Tibial artery (tissue), 4 donors: Measurements from ENCODE around the gene CLIP1.

ENCODE experiments used
- DNase-seq, 2 donors: peaks; one replicate each; pipeline ENCODE4 v3.0.0-alpha.2; 2019
- H3K27ac ChIP-seq, 2 donors: fragments of 200-600 bp; sonication (generic) in 1 of 2; 1 replicate in 1 of 2; 2 replicates in 1 of 2; pipeline ENCODE4 v1.5.1; 2018 to 2019; ENCODE audit warnings: mild to moderate bottlenecking in 1 of 2
- H3K27me3 ChIP-seq, 2 donors: fragments of 200-600 bp; sonication (generic) in 1 of 2; one replicate each; pipeline versions ENCODE4 v1.5.1 to v1.6.0; 2016 to 2019
- H3K36me3 ChIP-seq, 3 donors: fragments of 200-600 bp; sonication (generic) in 2 of 3; one replicate each; pipeline ENCODE4 v1.5.1; 2016 to 2019; ENCODE audit warnings: mild to moderate bottlenecking in 2 of 3
- H3K4me1 ChIP-seq, 4 donors: fragments of 200-600 bp; sonication (generic) in 2 of 4; 1 replicate in 3 of 4; 2 replicates in 1 of 4; pipeline ENCODE4 v1.5.1; 2016 to 2019
- H3K4me3 ChIP-seq, 2 donors: fragments of 200-600 bp; sonication (generic) in 1 of 2; 1 replicate in 1 of 2; 2 replicates in 1 of 2; pipeline ENCODE4 v1.5.1; 2018 to 2019; ENCODE audit warnings: mild to moderate bottlenecking in 2 of 2
- H3K9me3 ChIP-seq, 3 donors: fragments of 200-600 bp; sonication (generic) in 1 of 3; one replicate each; pipeline ENCODE4 v1.5.1; 2016 to 2019
- intact Hi-C: fragments of 100-400 bp; cut with DNase I; formaldehyde crosslinking; loops from one replicate; pipeline ENCODE4 v1.15.0; 2023; ENCODE audit warnings: low total_unique reads
- TF ChIP-seq, protein P1 (sequence below), 2 experiments: fragments of 200-600 bp in 1 of 2; fragments of 450-650 bp in 1 of 2; IDR thresholded peaks; one replicate each; pipeline ENCODE4 v1.5.1; 2017 to 2019; ENCODE audit warnings: antibody characterized with exemption in 2 of 2, mild to moderate bottlenecking in 1 of 2, moderate library complexity in 1 of 2

The CLIP1 gene

DNA sequence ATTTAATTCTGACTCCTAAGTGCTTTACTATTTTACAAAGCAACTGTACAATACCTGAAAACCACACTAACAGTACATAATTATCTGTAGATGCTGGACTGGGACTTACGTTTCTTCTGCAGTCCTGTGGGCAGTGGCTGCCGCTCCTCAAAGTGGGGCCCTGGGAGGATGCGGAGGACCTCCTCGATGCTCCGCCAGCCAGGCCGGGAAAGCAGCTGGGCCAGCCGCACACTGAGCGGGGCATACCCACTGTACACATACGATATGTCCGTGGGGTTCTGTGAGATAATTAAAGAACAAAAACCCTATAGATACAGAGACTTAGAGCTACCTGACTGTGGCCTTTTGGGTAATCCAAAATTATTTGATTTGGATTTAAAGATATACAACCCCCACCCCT is 189.8 kb downstream of the CLIP1 start:
- Histone ChIP-seq H3K27ac (no peak overlapping the region), H3K36me3 (peaks cover 53 to 83% (median 69%) of the 10 kb centered on the region in 3 donors), H3K4me3 (no peak overlapping the region), H3K4me1 (no peaks in the 10 kb centered on the region), H3K27me3 (no peaks in the 10 kb centered on the region), H3K9me3 (no peaks in the 10 kb centered on the region)
- intact Hi-C loops = no loop called here
- TF ChIP-seq, protein P1, sequence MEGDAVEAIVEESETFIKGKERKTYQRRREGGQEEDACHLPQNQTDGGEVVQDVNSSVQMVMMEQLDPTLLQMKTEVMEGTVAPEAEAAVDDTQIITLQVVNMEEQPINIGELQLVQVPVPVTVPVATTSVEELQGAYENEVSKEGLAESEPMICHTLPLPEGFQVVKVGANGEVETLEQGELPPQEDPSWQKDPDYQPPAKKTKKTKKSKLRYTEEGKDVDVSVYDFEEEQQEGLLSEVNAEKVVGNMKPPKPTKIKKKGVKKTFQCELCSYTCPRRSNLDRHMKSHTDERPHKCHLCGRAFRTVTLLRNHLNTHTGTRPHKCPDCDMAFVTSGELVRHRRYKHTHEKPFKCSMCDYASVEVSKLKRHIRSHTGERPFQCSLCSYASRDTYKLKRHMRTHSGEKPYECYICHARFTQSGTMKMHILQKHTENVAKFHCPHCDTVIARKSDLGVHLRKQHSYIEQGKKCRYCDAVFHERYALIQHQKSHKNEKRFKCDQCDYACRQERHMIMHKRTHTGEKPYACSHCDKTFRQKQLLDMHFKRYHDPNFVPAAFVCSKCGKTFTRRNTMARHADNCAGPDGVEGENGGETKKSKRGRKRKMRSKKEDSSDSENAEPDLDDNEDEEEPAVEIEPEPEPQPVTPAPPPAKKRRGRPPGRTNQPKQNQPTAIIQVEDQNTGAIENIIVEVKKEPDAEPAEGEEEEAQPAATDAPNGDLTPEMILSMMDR (IDR thresholded peaks at IDR 0.05) = no peak
- no peak for DNase-seq

DNA sequence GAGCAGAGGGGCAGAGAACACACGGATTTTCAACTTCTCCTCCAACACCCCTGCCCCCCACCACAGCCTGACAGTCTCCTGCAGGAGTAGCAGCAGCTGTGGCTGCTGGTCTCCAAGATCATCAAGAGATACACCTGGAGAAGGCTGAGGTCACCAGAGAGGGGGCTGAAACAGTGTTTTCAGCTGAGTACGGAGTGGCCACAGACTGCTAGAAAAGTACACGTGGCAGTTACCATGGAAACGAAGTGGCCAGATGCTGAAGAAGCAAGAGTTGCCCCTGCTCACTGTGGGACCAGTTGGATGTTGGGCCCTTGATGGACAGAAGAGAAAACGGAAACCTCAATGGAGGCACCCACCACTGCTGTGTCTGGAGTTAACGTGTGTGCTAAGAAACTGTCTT is 191.7 kb downstream of the CLIP1 start:
- peaks cover 43 to 74% (median 57%) of the 10 kb centered on the region in 3 donors for H3K36me3 ChIP-seq
- no peak for DNase-seq
- no peak overlapping the region for H3K27ac ChIP-seq
- no peak overlapping the region for H3K4me3 ChIP-seq
- intact Hi-C loops = no loop called here
- H3K4me1 ChIP-seq = peaks cover 0 to 11% (median 8%) of the 10 kb centered on the region in 4 donors
- H3K9me3 ChIP-seq = no peaks in the 10 kb centered on the region
- no peaks in the 10 kb centered on the region for H3K27me3 ChIP-seq
- TF ChIP-seq, protein P1 (IDR thresholded peaks at IDR 0.05) = no peak

DNA sequence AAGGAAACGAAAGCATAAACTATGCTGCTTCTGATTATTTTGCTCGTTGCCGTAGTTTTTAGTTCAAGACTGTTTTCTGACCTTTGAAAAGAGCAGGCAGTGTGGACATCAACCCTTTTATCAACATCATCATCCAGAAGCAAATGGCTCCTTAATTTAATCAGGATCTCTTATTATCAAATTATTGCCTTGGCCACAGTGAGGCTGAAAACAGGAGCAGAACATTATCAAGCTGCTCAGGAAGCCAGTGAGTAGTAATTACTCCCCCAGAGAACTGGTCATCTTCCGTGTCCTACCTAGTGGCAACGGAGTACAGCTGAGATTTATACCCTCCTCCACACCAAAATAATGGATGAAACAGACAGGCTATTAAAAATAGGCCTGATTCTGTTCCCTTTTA is 194.4 kb downstream of the CLIP1 start:
- no peak for DNase-seq
- peaks cover 0 to 32% (median 21%) of the 10 kb centered on the region in 4 donors for H3K4me1 ChIP-seq
- no peaks in the 10 kb centered on the region for H3K27me3 ChIP-seq
- no peaks in the 10 kb centered on the region for H3K9me3 ChIP-seq
- intact Hi-C loops = no loop called here
- no peak overlapping the region for H3K4me3 ChIP-seq
- no peak overlapping the region for H3K27ac ChIP-seq
- peaks cover 20 to 55% (median 39%) of the 10 kb centered on the region in 3 donors for H3K36me3 ChIP-seq
- TF ChIP-seq, protein P1 (IDR thresholded peaks at IDR 0.05) = no peak

DNA sequence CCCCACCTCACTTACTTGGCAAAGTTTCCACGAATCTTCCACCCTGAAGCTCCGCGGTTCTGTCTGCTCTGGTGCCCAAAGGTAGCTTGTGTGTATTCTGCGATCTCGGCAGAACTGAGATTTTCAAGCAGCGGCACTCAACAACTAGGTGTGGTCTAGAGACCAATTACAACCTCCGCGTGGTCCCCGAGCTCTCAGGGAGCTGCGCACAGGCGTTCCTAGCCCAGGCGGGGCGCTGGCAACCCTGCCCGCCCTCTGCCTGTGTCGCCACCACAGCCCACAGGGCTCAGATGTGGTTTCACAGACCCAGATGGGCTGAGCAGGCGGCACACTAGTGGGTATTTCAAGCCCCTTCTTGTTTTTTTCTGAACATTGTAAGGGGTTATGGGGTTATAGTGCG is 195.1 kb downstream of the CLIP1 start:
- intact Hi-C loops = no loop called here
- no peaks in the 10 kb centered on the region for H3K27me3 ChIP-seq
- no peak overlapping the region for H3K4me3 ChIP-seq
- TF ChIP-seq, protein P1 (IDR thresholded peaks at IDR 0.05) = no peak
- H3K27ac ChIP-seq = no peak overlapping the region
- peaks cover 13 to 55% (median 36%) of the 10 kb centered on the region in 3 donors for H3K36me3 ChIP-seq
- H3K4me1 ChIP-seq = peaks cover 0 to 33% (median 21%) of the 10 kb centered on the region in 4 donors
- DNase-seq = no peak
- no peaks in the 10 kb centered on the region for H3K9me3 ChIP-seq

DNA sequence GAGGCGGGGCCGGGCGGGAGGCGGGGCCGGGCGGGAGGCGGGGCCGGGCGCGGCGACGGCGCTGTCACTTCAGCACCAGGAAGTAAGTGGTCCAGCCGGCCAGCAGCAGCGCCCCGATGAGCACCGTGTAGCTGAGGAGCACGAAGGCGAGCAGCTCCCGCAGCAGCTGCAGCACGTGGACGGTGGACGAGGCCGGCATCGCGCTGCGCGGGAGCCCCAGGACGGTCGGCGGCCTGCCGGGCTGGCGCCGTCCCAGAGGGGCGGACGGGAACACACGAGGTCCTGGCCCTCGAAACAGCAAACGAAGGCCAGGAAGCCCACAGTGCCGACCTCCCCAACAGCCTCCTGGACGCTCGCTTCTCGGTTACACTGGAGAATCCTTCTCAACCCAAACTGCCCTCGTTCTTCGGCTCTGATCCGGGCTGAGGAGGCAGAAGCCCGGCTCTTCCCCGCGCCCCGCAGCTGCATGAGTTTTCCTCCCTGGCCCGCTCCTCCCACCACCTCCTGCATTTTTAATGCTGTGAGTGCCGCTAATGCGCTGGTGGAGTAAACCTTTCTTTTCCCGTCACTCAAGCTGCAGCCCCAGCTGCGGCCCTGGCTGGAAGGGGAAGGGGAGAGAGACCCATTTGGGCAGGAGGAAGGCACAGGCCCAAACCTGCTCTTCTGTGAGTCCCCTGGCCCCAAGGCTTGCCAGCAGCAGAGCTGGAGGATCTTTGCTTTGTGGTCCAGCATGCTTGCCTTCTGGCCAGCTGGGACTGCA is 195.9 kb downstream of the CLIP1 start:
- intact Hi-C loops = no loop called here
- H3K4me3 ChIP-seq = peak overlapping the region; percentile 47 to 93
- no peaks in the 10 kb centered on the region for H3K27me3 ChIP-seq
- TF ChIP-seq, protein P1 (IDR thresholded peaks at IDR 0.05) = no peak
- DNase-seq = no peak
- peaks cover 6 to 55% (median 36%) of the 10 kb centered on the region in 3 donors for H3K36me3 ChIP-seq
- peaks cover 0 to 33% (median 21%) of the 10 kb centered on the region in 4 donors for H3K4me1 ChIP-seq
- no peaks in the 10 kb centered on the region for H3K9me3 ChIP-seq
- H3K27ac ChIP-seq = peak overlapping the region in 1 of 2 donors; percentile 17
